ENCODE measurements around the gene SEMA4G. TPM values are rescaled to one million over a fixed set of nuclear protein-coding genes. Genes with fewer than 3 reads are reported as not detected.
A peak's percentile ranks its signal among the peaks of the same experiment; 100 is the strongest.

Gene SEMA4G
- total and polyA plus RNA-seq, 2 of the 13 experiments (the other 11 are each of a cell fraction or from before 2014, with no cell fraction given): 46.2 to 207 TPM

GRCh38 chr10:100997360-100998182, 28.3 kb downstream of the SEMA4G start (continued):
- no peak; the same call in 1 of the 2 replicates for TF ChIP-seq ATF6 (CRISPR knock-in tag; conservative IDR thresholded peaks at IDR 0.05)
- TF ChIP-seq ZNF501 (CRISPR knock-in tag; IDR thresholded peaks at IDR 0.05): no peak
- no peak for TF ChIP-seq NCOA5 (CRISPR knock-in tag; IDR thresholded peaks at IDR 0.05)
- TF ChIP-seq ZNF235 (CRISPR knock-in tag; IDR thresholded peaks at IDR 0.05; ENCODE audit: borderline replicate concordance): no peak
- TF ChIP-seq ZNF83 (CRISPR knock-in tag; IDR thresholded peaks at IDR 0.05; ENCODE audit: borderline replicate concordance): no peak
- no peak for TF ChIP-seq SKIL (CRISPR knock-in tag; IDR thresholded peaks at IDR 0.05; ENCODE audit: borderline replicate concordance)
- TF ChIP-seq TEF (CRISPR knock-in tag; IDR thresholded peaks at IDR 0.05): no peak
- 0 out of 2 replicates have a peak, but pooled peaks have one; percentile 40 for TF ChIP-seq SIN3A (IDR thresholded peaks at IDR 0.05; ENCODE audit: borderline replicate concordance, low read depth, low read length)
- TF ChIP-seq KIAA2018 (CRISPR knock-in tag; IDR thresholded peaks at IDR 0.05; ENCODE audit: borderline replicate concordance): no peak
- TF ChIP-seq JUNB (CRISPR knock-in tag; IDR thresholded peaks at IDR 0.05; ENCODE audit: borderline replicate concordance): no peak
- TF ChIP-seq ATAD3A (CRISPR knock-in tag; IDR thresholded peaks at IDR 0.05): no peak
- no peak for TF ChIP-seq ZNF569 (CRISPR knock-in tag; IDR thresholded peaks at IDR 0.05; ENCODE audit: borderline replicate concordance)
- TF ChIP-seq ZNF616 (CRISPR knock-in tag; IDR thresholded peaks at IDR 0.05; ENCODE audit: low read depth): no peak
- no peak for TF ChIP-seq ADNP (CRISPR knock-in tag; IDR thresholded peaks at IDR 0.05)
- no peak for TF ChIP-seq ZNF230 (CRISPR knock-in tag; IDR thresholded peaks at IDR 0.05)
